Kidney capillary endothelial cell (primary cell): ENCODE data around the gene RBKS.
"Not testable (repeated sequence)": the region's sequence is repeated elsewhere in the genome, so short reads cannot be mapped to it uniquely, and the experiment has no call there.

Experiments used
- DNase-seq: peaks from one replicate; pipeline ENCODE4 v3.0.0-alpha.2; 2018; ENCODE audit warnings: low spot score

RBKS gene

GRCh38 chr2:27906074-27906473 lies 15.9 kb upstream of the RBKS start:
- DNase-seq: no peak

GRCh38 chr2:27904405-27904665 lies 14.1 kb upstream of the RBKS start:
- DNase-seq: no peak

GRCh38 chr2:27903649-27904404 lies 13.6 kb upstream of the RBKS start:
- no peak for DNase-seq

- DNase-seq: no peak
Observed at GRCh38 chr2:27903018-27903417, 12.8 kb upstream of the RBKS start.

DNA sequence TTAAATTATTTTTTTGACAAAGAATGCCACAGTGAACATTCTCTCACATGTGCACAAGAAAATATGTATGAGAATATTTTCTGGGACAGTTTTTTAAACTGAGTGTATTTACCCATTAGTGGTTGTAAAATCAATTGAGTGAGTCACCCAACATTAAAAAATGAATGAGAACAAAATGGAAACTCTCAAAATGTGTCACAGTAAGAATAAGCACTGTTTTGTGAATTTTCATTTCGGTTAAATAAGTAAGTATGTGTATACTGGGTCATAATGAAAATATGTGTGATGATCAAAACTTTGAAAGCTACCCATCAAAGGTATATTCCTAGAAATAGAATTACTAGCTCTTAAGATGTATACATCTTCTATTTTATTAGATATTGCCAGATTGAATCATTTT lies 11.9 kb upstream of the RBKS start:
- no peak for DNase-seq

- no peak for DNase-seq
Observed at GRCh38 chr2:27901234-27901633, 11.0 kb upstream of the RBKS start.

DNA sequence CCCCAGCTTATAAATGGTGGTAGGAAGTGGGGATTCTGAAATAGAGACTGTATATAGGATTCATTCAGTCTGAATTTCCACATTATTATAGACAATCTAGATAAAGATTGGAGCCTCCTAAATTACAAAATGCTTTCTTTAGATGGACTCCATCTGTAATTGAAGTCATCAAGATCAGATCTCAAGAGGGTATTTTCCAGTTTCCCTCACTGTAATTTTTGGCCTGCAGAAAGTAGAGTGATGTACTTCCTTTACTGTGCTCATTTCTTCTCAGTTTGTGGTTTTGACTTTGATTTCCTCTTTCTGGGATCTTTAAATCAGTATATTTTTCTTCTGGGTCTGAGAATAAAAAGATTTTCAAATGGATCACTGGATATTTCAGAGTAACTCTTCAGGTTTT lies 7.5 kb upstream of the RBKS start:
- no peak for DNase-seq

GRCh38 chr2:27893006-27893405 lies 2.8 kb upstream of the RBKS start:
- DNase-seq: no peak

DNA sequence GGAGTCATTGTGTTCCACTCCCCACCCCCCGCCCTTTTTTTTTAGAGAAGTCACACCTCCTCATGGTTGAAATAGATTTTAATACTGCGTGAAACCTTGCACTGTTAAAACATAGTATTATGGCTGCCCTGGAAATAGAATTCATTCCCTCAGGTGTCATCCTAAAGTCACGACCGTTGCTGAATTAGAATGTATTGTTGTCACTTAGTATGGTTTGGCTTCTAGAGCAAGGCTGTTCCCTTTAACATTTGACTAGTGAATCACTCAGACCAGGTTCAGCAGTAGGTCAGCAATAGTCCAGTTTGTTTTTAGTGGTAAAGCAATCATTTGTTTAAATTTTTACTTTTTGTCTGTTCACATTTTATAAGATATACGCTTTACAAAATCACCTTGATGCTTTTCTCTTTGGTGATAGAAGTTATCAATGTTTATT lies 1.5 kb upstream of the RBKS start:
- no peak for DNase-seq

DNA sequence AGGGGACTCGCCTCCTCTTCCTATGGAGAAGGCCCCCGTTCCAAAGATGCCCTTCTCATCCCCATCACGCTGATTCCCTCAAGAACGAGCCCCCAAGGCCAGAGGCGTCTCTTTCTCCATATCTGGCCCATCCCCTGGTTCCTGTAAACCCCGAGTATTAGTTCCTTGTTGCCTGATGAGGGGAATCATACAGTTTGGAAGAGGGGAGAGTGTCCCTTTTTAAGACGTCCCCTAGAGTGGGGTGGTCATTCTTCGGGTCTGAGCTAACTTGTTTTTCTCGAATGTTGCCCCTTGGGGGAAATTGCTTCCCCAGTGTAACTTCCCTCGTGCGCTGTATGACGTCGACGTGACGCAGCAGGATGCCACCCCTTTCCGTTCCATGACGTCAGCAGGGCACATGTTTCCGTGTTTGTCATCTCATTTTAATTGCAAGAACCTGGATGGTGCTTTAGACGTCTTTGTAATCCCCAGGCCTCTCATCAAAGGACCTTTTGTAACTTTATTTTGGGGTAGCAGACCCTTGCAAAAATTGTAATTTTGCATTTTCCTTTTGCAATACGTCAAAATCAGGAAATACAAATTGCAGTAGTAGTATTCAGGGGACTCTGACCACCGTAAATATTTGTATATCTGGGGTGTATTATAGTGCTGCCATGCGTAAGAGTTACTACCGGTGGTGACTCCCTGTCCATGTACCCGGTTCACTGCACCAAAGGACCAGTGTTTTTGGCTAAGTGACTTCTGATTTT lies 911 bp upstream of the RBKS start:
- peak; percentile 50 for DNase-seq

- no peak for DNase-seq
Observed at GRCh38 chr2:27889774-27890145, 427 bp downstream of the RBKS start.

DNA sequence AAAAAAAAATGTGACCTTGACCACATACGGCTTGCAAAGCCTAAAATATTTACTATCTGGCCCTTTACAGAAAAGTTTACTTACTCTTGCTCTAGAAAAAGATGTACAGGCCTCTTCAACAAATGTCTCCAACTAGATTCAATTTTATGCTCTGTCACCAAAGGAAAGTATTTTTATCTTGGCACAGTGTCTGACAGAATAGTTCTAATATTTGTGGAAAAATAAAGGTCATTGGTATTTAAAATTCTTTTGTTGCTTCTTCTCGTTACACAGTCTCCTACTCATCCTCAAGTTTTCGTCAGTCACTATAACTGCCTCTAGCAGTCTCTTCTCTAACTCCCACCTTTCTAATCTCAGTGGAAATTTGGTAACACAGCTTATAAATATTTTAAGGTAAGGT lies 1.4 kb downstream of the RBKS start:
- no peak for DNase-seq

DNA sequence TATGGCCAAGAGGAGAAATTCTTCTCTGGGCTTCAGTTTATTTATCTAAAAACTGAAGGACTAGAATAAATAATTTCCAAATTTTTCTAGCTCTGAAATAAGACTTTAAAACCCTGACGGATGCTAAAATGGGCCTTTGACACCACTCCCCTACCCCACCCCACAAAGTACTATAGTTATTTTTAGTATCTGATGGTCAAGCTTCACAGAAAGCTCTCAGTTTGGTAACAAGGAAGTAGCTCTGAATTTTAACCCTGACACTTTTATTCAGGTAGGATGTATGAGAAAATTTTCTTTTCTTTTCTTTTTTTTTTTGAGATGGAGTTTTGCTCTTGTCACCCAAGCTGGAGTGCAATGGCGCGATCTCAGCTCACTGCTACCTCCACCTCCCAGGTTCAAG lies 2.4 kb downstream of the RBKS start:
- no peak for DNase-seq

DNA sequence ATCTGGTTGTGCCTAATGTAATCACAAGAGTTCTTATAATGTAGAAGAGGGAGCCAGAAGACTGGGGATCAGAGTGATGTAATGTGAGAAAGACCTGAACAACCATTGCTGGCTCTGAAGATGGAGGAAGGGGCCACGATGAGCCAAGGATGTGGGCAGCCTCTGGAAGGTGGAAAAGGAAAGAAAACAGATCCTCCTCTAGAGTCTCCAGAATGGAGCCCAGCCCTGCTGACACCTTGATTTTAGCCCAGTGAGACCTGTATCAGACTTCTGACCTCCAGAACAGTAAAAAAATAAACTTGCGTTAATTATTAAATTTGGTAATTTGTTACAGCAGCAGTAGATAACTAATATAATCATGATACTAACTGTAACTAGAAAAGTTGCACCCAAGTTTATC lies 3.1 kb downstream of the RBKS start:
- no peak for DNase-seq

- no peak for DNase-seq
Observed at GRCh38 chr2:27886322-27886721, 3.9 kb downstream of the RBKS start.

DNA sequence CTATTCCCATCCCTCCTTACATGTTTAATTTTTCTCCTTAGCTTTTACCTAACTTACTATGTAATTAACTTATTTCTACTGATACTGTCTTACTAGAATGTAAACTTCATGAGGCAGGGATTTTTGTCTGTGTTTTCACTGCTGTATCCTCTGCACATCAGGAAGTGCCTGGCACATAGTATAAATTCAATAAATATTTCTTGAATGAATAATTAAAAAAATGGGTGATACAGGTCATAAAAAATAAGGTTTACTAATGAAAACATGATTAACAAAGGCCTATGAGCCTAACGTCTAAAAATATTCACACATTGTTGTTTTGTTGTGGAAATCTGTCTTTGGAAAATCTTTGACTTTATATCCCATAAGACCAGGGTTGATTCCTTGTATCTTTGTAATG lies 4.5 kb downstream of the RBKS start:
- DNase-seq: no peak

GRCh38 chr2:27885234-27885633 lies 5.0 kb downstream of the RBKS start:
- no peak for DNase-seq

DNA sequence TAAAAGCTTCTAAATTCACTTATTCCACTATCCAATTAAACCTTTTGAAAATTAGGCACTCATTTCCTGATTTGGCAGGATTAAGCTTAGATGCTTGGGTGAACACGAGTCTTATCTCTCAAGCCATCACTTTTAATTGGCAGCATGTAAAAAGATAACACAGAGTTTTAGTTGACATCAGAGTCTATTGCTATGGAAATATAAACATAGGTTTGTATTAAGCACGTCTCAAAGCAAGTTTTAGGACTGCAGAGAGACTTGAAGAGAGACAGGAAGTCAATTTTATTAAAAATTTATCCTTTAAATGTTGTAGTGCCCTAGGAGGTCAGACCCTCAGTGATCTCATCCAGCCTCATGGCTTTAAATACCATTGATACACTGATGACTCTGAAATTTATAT lies 5.6 kb downstream of the RBKS start:
- DNase-seq: no peak

DNA sequence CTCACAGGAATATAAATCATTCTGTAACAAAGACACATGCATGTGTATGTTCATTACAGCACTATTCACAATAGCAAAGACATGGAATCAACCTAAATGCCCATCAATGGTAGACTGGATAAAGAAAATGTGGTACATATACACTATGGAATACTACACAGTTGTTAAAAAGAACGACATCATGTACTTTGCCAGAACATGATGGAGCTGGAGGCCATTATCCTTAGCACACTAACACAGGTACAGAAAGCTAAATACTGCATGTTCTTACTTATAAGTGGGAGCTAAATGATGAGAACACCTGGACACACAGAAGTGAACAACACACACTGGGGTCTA lies 7.6 kb downstream of the RBKS start:
- not testable (repeated sequence) for DNase-seq

GRCh38 chr2:27881815-27882583 lies 8.2 kb downstream of the RBKS start:
- DNase-seq: not testable (repeated sequence)

- DNase-seq: no peak
Observed at GRCh38 chr2:27878825-27879224, 11.4 kb downstream of the RBKS start.

DNA sequence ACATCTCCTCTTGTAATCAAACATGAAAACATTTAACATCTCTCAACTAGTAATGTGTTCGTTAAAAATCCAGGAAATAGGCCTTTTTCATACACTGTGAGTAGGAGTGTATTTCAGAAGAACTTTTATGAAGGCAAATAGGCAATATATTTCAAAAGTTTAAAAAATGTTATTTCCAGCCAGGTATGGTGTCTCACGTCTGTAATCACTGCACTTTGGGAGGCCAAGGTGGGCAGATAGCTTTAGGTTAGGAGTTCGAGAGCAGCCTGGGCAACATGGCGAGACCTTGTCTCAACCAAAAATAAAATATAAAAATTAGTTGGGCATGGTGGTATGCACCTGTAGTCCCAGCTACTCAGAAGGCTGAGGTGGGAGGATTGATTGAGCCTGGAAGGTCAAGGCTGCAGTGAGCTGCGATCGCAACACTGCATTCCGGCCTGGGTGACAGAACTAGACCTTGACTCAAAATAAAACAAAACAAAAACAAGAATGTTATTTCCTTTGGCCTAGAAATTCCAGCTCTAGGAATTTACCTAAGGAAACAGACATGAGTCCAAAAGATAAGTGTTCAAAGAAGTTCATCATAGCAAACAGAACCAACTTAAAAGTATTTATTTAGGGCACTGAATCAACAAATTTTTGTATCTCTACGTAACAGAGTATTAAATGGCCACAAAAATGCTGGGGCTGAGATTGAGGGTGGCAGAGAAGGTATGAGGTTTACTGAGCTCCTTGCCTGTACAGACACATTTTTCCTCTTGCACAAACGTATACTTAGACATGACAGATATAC lies 14.9 kb downstream of the RBKS start:
- no peak for DNase-seq

DNA sequence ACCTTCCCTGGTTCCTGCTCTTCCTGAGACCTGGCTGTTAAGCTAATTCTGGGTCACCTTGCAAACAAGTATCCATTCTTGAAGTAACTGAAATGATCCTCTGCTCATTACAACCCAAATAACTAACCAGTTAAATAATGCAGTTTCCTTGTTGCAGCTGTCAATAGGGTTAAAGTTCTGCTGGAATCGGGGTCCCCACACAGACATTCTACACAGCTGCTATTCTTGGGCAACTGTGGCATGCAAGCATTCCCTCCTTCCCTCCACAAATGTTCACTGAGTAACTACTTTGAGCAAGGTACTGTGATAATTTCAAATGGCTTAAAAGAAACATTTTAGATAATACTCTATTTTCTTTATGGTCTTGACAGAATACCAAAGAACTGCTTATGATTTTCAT lies 17.1 kb downstream of the RBKS start:
- no peak for DNase-seq
